DMS 273 (cell line): ENCODE data around the gene CAT.

ENCODE experiments used
- DNase-seq: peaks from one replicate; lab custom pipeline; 2025; ENCODE audit not compliant: unreplicated experiment; lab: John Stamatoyannopoulos, UW

CAT gene

DNA sequence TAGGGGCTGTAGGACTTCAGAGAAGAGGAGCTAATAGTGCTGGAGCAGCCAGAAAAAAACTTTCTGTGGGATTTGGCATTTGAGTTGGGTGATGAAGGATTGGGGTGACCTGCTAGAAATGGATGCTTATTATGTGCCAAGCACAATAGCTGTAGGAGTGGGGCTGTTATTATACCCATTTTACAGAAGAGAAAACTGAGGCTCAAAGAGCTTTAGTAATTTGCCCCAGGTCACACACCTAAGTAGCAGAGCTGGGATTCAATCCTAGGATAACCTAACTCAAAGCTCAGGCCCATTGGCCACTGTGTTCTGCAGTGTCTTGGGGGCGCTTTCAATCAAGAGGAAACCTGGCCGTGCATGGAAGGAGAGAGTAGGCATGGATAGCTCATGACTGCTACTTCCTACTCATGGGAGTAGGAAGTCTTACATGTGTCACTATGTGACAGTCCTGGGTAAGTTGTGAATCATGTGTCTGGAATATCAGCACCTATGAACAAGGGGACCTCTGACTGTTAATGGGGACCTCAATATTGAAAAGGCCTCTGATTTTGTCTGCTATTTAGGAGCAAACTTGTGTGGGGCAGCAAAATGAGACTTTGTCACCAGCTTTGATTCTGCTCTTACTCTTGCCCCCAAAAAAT, 81.0 kb downstream of the CAT start:
- DNase-seq, result no peak

DNA sequence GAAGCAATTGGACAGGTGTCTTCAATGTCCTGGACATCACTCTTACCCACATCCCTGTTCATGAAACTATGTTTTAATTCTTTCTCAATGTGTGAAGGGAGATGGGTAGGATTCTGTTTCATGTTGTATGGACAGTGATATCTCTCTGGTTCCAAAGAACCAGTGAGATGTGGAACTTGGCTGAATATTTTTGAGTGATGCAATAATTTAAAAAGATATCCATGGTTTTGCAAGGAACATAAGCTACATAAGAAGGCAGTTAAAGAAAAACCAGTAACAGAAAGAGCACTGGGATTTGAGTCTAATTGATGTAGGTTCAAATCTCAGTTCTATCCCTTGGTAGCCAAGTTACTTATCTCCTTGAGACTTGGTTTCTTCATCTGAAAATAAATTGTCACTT, 82.5 kb downstream of the CAT start:
- no peak for DNase-seq
